ENCODE data around the gene CAMTA1. TPM values are rescaled to one million over a fixed set of nuclear protein-coding genes. Genes with fewer than 3 reads are reported as not detected.

CAMTA1 gene
- total and polyA plus RNA-seq, 9 of the 15 experiments (the other 6 are each of a cell fraction or from before 2014, with no cell fraction given) = 43.9 to 161 (median 65.9) TPM

DNA sequence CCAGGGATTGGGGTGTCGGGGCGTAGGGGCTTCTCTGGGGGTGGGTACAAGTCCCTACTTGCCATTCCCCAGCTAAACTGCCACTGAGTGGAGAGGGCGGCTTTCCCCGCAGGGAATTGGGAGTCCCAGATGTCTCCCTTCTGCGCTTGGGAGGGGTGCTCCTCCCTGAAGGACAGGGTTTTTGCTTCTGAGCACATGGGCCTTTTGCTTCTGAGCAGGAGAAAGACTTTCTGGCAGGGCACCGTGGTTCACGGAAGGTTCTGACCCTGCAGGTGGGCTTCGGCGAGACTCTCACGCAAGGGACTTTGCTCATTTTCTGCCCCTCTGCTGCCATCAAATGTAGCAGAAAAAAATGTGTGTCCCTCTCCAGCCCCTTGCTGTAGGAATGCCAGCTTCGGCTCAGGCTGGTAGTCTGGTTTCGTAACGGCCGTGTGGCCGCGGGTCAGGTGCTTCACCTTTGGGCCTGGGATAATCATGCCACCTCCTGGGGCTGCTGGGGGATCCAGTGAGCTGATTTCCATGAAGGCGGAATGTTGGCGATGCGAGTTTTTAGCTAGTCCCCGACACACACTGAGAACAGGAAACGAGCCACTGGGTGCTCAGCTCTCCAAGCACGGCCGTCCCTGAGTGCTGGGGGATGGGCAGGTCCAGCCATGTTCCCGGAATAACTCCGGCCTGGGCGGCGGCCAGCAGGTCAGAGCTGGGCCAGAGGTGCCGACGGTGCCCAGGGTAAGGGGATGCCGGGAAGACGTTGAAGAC lies 364.0 kb downstream of the CAMTA1 start:
- no peak overlapping the region for H3K27ac ChIP-seq (ENCODE audit: extremely low read depth, low read depth, low read length)
- no peak overlapping the region for H3K9ac ChIP-seq (ENCODE audit: insufficient read depth in 1 of 2, low read depth in 2 of 2, low read length in 2 of 2)
- DNase-seq (ENCODE audit: extremely low read depth in 1 of 4, low spot score in 3 of 4) (no peak), FAIRE-seq (no peak), ATAC-seq (no peak)
- H3K9me1 ChIP-seq (ENCODE audit: control insufficient read depth, insufficient read depth, low read length) = peaks cover 3% of the 10 kb centered on the region
- in situ Hi-C loops (cut with MboI) (no loop called here), intact Hi-C loops (cut with micrococcal nuclease) (no loop called here)
- no peaks in the 10 kb centered on the region for H3K9me3 ChIP-seq (replicated peaks; ENCODE audit: control insufficient read depth, insufficient read depth, low read depth, low read length)
- CTCF ChIA-PET (ENCODE audit: low intra/inter-chr PET ratio) = no interaction called here
- H2AFZ ChIP-seq (ENCODE audit: low read depth, low read length) = no peak overlapping the region
- H3K79me2 ChIP-seq (ENCODE audit: control insufficient read depth, insufficient read depth, low read length) = no peaks in the 10 kb centered on the region
- H3K36me3 ChIP-seq (ENCODE audit: control insufficient read depth, insufficient read depth, low read length) = no peaks in the 10 kb centered on the region
- TF ChIP-seq RNF2 (IDR thresholded peaks at IDR 0.05) (no peak), HDAC6 (IDR thresholded peaks at IDR 0.05; ENCODE audit: low read depth, low read length) (no peak), HNRNPLL (IDR thresholded peaks at IDR 0.05; ENCODE audit: low read depth, low read length, poor library complexity, severe bottlenecking) (no peak), ZKSCAN3 (CRISPR knock-in tag; IDR thresholded peaks at IDR 0.05) (no peak), TGIF2 (CRISPR knock-in tag; IDR thresholded peaks at IDR 0.05) (no peak), FOXA1 (IDR thresholded peaks at IDR 0.05; ENCODE audit: borderline replicate concordance) (no peak), PRMT5 (CRISPR knock-in tag; IDR thresholded peaks at IDR 0.05) (no peak), CHD1 (IDR thresholded peaks at IDR 0.05; ENCODE audit: low read length) (no peak), ZNF143 (CRISPR knock-in tag; IDR thresholded peaks at IDR 0.05) (no peak), CSDE1 (IDR thresholded peaks at IDR 0.05) (no peak), EGR1 (conservative IDR thresholded peaks at IDR 0.05) (no peak)
- TF ChIP-seq, protein P1, sequence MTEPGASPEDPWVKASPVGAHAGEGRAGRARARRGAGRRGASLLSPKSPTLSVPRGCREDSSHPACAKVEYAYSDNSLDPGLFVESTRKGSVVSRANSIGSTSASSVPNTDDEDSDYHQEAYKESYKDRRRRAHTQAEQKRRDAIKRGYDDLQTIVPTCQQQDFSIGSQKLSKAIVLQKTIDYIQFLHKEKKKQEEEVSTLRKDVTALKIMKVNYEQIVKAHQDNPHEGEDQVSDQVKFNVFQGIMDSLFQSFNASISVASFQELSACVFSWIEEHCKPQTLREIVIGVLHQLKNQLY (CRISPR knock-in tag; conservative IDR thresholded peaks at IDR 0.05) = no peak
- TF ChIP-seq, protein P2, sequence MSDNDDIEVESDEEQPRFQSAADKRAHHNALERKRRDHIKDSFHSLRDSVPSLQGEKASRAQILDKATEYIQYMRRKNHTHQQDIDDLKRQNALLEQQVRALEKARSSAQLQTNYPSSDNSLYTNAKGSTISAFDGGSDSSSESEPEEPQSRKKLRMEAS (CRISPR knock-in tag; IDR thresholded peaks at IDR 0.05) = no peak
- TF ChIP-seq, protein P3, sequence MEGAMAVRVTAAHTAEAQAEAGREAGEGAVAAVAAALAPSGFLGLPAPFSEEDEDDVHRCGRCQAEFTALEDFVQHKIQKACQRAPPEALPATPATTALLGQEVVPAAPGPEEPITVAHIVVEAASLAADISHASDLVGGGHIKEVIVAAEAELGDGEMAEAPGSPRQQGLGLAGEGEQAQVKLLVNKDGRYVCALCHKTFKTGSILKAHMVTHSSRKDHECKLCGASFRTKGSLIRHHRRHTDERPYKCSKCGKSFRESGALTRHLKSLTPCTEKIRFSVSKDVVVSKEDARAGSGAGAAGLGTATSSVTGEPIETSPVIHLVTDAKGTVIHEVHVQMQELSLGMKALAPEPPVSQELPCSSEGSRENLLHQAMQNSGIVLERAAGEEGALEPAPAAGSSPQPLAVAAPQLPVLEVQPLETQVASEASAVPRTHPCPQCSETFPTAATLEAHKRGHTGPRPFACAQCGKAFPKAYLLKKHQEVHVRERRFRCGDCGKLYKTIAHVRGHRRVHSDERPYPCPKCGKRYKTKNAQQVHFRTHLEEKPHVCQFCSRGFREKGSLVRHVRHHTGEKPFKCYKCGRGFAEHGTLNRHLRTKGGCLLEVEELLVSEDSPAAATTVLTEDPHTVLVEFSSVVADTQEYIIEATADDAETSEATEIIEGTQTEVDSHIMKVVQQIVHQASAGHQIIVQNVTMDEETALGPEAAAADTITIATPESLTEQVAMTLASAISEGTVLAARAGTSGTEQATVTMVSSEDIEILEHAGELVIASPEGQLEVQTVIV (CRISPR knock-in tag; IDR thresholded peaks at IDR 0.05; ENCODE audit: borderline replicate concordance) = no peak
- peaks cover 35 to 56% of the 10 kb centered on the region in 2 experiments; a peak in 4 of 5 replicates for H3K27me3 ChIP-seq (ENCODE audit: control insufficient read depth in 2 of 2, insufficient read depth in 2 of 2, low read length in 2 of 2)
- peaks cover 21% of the 10 kb centered on the region for H4K20me1 ChIP-seq (replicated peaks; ENCODE audit: control insufficient read depth, insufficient read depth, low read length)
- peaks cover 0 to 3% of the 10 kb centered on the region in 2 experiments; a peak in 1 of 5 replicates for H3K4me1 ChIP-seq (replicated peaks in 1 of 2; ENCODE audit: control insufficient read depth in 2 of 2, insufficient read depth in 2 of 2, low read length in 2 of 2)
- no peak overlapping the region for H3K4me3 ChIP-seq
- H3K4me2 ChIP-seq (ENCODE audit: insufficient read depth, low read length) = no peak overlapping the region
- under 1% methylated on average over 29 of the region's 31 CpGs for whole genome bisulfite sequencing (ENCODE audit: insufficient coverage, low coverage, missing lambda C conversion rate)
- POLR2A ChIA-PET = interaction anchor here (1.3 kb wide), 2 partner anchors 9 to 10 kb away, joined by 3 to 9 read pairs; no protein-coding TSS in a partner anchor
- no TSS peak for BruUV-seq (replicated peaks)
